Uterus (tissue), 2 donors: ENCODE data around the gene DPH7.

Source experiments
- POLR2A ChIP-seq, 2 donors: fragments of 450-650 bp; IDR thresholded peaks; one replicate each; pipeline ENCODE4 v1.6.1; 2016; ENCODE audit warnings: antibody characterized with exemption in 2 of 2, mild to moderate bottlenecking in 1 of 2, moderate library complexity in 1 of 2
- TF ChIP-seq, protein P1 (sequence below), 4 experiments: fragments of 200-600 bp in 2 of 4; fragments of 450-650 bp in 2 of 4; sonication (generic) in 2 of 4; IDR thresholded peaks; one replicate each; pipeline ENCODE4 v1.5.1; 2016 to 2019; ENCODE audit warnings: antibody characterized with exemption in 4 of 4, mild to moderate bottlenecking in 2 of 4, moderate library complexity in 1 of 4

DNA sequence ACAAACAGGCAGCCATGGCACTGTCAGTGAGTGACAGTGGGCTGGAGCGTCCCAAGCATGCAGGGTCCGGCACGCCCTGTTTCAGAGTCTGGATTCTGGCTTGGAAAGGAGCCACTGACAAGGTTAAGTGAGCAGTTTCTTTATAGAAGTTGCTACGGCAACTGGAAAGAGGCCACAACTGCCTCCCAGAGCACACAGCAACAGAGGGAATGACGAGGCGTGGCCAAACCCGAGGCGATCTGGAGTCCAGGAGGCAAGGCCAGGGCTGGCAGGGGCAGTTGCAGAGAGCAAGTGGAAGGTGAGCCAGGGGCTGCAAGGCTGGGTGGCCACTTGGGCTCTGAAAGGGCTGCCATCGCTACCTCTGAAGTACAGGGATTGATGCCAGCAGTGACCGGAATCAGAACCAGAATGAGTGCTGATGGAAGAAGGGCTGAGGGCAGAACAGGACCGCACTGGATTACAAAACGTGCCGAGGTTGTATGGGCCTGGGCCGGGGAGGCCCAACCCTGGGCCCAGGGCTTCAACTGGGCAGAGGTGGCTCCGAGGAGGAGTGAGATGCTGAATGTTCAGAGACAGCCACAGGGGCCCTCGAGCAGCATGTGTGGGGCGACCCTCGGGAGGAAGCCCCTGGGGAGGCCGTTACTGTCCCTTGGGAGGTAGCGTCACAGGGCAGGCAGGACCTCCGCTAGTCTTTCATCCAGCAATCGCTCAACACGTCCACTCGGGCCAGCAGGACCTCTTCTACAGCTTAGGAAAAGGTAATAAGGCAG lies 22.5 kb downstream of the DPH7 start:
- TF ChIP-seq, protein P1, sequence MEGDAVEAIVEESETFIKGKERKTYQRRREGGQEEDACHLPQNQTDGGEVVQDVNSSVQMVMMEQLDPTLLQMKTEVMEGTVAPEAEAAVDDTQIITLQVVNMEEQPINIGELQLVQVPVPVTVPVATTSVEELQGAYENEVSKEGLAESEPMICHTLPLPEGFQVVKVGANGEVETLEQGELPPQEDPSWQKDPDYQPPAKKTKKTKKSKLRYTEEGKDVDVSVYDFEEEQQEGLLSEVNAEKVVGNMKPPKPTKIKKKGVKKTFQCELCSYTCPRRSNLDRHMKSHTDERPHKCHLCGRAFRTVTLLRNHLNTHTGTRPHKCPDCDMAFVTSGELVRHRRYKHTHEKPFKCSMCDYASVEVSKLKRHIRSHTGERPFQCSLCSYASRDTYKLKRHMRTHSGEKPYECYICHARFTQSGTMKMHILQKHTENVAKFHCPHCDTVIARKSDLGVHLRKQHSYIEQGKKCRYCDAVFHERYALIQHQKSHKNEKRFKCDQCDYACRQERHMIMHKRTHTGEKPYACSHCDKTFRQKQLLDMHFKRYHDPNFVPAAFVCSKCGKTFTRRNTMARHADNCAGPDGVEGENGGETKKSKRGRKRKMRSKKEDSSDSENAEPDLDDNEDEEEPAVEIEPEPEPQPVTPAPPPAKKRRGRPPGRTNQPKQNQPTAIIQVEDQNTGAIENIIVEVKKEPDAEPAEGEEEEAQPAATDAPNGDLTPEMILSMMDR (IDR thresholded peaks at IDR 0.05) = no peak
- TF ChIP-seq POLR2A (IDR thresholded peaks at IDR 0.05) = no peak
